GM19023 (cell line): ENCODE results near the gene RNF215.

Source experiments
- ATAC-seq: cut with Tn5 transposase; IDR thresholded peaks from one replicate; pipeline ENCODE4 v1.9.1; 2021; ENCODE audit warnings: mild to moderate bottlenecking, moderate library complexity; ENCODE audit not compliant: unreplicated experiment

RNF215 gene

DNA sequence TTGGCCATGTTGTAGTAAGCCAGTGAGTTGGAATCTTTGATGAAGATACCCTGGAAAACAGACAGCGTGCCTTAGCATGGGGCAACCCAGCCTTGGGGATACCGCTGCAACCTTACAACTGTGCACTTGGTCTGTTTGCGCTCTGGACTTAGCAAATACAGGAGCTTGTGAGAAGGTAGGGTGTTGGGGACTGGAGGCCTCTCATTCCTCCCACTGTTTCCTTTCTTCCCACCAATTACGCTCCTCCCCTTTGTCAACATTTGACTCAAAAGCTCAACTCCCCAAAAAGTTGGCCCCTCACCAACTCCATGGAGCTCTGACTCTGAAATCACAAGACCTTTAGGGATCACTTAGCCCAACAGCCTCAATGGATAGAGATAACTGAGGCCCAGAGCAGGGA lies 52.6 kb downstream of the RNF215 start:
- ATAC-seq, result no peak

DNA sequence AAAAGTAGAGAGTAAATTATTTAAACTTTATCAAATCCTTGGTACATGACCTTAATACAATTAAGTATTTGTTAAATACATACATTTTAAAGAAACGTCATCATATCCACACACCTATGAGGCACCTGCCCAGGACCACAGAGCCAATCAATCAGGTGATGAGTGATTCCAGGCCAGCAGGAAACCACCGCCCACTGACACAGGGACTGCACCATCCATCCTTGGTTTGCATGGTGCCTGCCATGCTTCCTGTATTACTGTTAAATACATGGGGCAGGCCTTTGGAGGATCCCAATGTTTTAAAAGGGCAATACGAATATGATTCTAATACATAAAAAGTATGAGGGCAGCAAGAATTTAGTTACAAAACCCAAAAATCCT lies 53.5 kb downstream of the RNF215 start:
- no peak for ATAC-seq

- ATAC-seq, result no peak
Measured at GRCh38 chr22:30332994-30333706, 54.1 kb downstream of the RNF215 start.

GRCh38 chr22:30332551-30332950 lies 54.7 kb downstream of the RNF215 start:
- no peak for ATAC-seq
